ENCODE results near the gene ZFYVE26.
"Not testable (repeated sequence)": the region's sequence is repeated elsewhere in the genome, so short reads cannot be mapped to it uniquely, and the experiment has no call there.

Gene ZFYVE26

DNA sequence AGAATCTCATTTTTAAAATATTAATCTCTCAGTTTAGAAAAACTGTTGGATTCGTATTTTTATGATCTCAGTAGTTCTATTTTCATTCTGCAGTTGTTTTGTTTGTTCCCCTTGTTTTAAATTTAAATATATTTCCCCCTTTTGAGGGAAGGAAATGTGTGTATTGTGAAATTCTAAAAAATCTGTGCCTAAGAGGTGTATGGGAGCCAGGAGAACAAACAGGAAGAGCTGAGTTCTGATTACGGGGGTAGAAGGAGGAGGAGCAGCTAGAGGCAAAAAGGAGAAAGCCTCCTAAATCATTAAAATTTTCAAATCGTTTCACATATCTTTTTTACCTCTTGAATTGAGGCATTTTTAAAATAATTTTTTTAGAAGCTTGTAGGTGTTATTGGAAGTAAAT lies 112.4 kb downstream of the ZFYVE26 start:
- Histone ChIP-seq H3K9me3 (ENCODE audit: severe bottlenecking) (no peaks in the 10 kb centered on the region), H3K27ac (ENCODE audit: poor library complexity, severe bottlenecking) (no peak overlapping the region), H3K4me3 (ENCODE audit: severe bottlenecking) (no peak overlapping the region), H3K4me1 (ENCODE audit: insufficient read depth, poor library complexity, severe bottlenecking) (peaks cover 7% of the 10 kb centered on the region), H3K27me3 (ENCODE audit: insufficient read depth, poor library complexity, severe bottlenecking) (no peaks in the 10 kb centered on the region), H3K36me3 (ENCODE audit: low read depth) (no peaks in the 10 kb centered on the region)
- TF ChIP-seq, protein P1, sequence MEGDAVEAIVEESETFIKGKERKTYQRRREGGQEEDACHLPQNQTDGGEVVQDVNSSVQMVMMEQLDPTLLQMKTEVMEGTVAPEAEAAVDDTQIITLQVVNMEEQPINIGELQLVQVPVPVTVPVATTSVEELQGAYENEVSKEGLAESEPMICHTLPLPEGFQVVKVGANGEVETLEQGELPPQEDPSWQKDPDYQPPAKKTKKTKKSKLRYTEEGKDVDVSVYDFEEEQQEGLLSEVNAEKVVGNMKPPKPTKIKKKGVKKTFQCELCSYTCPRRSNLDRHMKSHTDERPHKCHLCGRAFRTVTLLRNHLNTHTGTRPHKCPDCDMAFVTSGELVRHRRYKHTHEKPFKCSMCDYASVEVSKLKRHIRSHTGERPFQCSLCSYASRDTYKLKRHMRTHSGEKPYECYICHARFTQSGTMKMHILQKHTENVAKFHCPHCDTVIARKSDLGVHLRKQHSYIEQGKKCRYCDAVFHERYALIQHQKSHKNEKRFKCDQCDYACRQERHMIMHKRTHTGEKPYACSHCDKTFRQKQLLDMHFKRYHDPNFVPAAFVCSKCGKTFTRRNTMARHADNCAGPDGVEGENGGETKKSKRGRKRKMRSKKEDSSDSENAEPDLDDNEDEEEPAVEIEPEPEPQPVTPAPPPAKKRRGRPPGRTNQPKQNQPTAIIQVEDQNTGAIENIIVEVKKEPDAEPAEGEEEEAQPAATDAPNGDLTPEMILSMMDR (IDR thresholded peaks at IDR 0.05; ENCODE audit: poor library complexity, severe bottlenecking): no peak
- ATAC-seq (ENCODE audit: low read depth) (no peak), DNase-seq (ENCODE audit: low spot score) (no peak)

GRCh38 chr14:67701492-67701891 lies 114.9 kb downstream of the ZFYVE26 start, which contains the start of gene RDH12:
Gene RDH12 (plus strand): TSS chr14:67701886. CDS start chr14:67722643, 20,757 bp downstream.
- H3K27me3 ChIP-seq (ENCODE audit: insufficient read depth, poor library complexity, severe bottlenecking); H3K4me1 ChIP-seq (ENCODE audit: insufficient read depth, poor library complexity, severe bottlenecking); H3K4me3 ChIP-seq (ENCODE audit: severe bottlenecking); ATAC-seq (ENCODE audit: low read depth); H3K36me3 ChIP-seq (ENCODE audit: low read depth); DNase-seq (ENCODE audit: low spot score); H3K9me3 ChIP-seq (ENCODE audit: severe bottlenecking); H3K27ac ChIP-seq (ENCODE audit: poor library complexity, severe bottlenecking): not testable (repeated sequence)

DNA sequence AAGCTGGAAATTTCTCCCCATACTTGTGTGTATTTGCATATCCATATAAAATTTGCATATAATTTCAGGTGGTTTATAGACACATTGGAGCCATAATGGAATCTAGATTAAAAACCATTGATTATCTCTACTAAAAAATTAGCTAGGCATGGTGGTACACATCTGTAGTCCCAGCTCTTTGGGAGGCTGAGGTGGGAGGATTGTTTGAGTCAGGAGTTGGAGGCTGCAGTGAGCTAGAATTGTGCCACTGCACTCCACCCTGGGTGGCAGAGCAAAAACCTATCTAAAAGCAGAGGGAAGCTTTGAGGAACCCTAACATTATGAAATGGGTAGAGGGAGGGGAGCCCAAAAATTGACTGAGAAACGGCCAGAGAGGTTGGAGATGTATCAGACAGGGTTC lies 118.2 kb downstream of the ZFYVE26 start:
- H3K36me3 ChIP-seq (ENCODE audit: low read depth): peaks cover 9% of the 10 kb centered on the region
- H3K27ac ChIP-seq (ENCODE audit: poor library complexity, severe bottlenecking): no peak overlapping the region

GRCh38 chr14:67697006-67697405 lies 119.4 kb downstream of the ZFYVE26 start:
- no peak overlapping the region for H3K4me3 ChIP-seq (ENCODE audit: severe bottlenecking)
- H3K27ac ChIP-seq (ENCODE audit: poor library complexity, severe bottlenecking): no peak overlapping the region
- DNase-seq (ENCODE audit: low spot score) (no peak), ATAC-seq (ENCODE audit: low read depth) (no peak)
- TF ChIP-seq, protein P1 (IDR thresholded peaks at IDR 0.05; ENCODE audit: poor library complexity, severe bottlenecking): no peak
- peaks cover 26% of the 10 kb centered on the region for H3K4me1 ChIP-seq (ENCODE audit: insufficient read depth, poor library complexity, severe bottlenecking)
- H3K9me3 ChIP-seq (ENCODE audit: severe bottlenecking): no peaks in the 10 kb centered on the region
- H3K27me3 ChIP-seq (ENCODE audit: insufficient read depth, poor library complexity, severe bottlenecking): no peaks in the 10 kb centered on the region
- H3K36me3 ChIP-seq (ENCODE audit: low read depth): peaks cover 21% of the 10 kb centered on the region

More for the DNA sequence above, 118.2 kb downstream of the ZFYVE26 start:
- DNase-seq (ENCODE audit: low spot score) (no peak), ATAC-seq (ENCODE audit: low read depth) (no peak)
- Histone ChIP-seq H3K4me3 (ENCODE audit: severe bottlenecking) (no peak overlapping the region), H3K4me1 (ENCODE audit: insufficient read depth, poor library complexity, severe bottlenecking) (peaks cover 18% of the 10 kb centered on the region), H3K27me3 (ENCODE audit: insufficient read depth, poor library complexity, severe bottlenecking) (no peaks in the 10 kb centered on the region), H3K9me3 (ENCODE audit: severe bottlenecking) (no peaks in the 10 kb centered on the region)
- TF ChIP-seq, protein P1 (IDR thresholded peaks at IDR 0.05; ENCODE audit: poor library complexity, severe bottlenecking): no peak
